Natural killer cell (primary cell): Measurements from ENCODE around the gene TTLL12. TPM values are rescaled to one million over a fixed set of nuclear protein-coding genes. Genes with fewer than 3 reads are reported as not detected.

Experiments
- ATAC-seq, 3 donors: fragments of 150-1000 bp in 2 of 3; fragments of 200-7000 bp in 1 of 3; cut with Tn5 transposase; 1 replicate in 1 of 3; 2 replicates in 2 of 3; pipeline ENCODE4 v1.10.0; 2021; ENCODE audit warnings: mild to moderate bottlenecking in 2 of 3, moderate library complexity in 2 of 3
- DNase-seq, 2 donors: peaks; one replicate each; pipeline versions ENCODE4 v3.0.0 to v3.0.0-alpha.2; 2013 to 2021; ENCODE audit warnings: mixed read lengths in 1 of 2
- H3K27ac ChIP-seq: one replicate; pipeline ENCODE4 v1.5.1; 2013; ENCODE audit warnings: mild to moderate bottlenecking, low read length
- H3K27me3 ChIP-seq: one replicate; pipeline ENCODE4 v1.6.1; 2013; ENCODE audit warnings: low read length; ENCODE audit not compliant: control insufficient read depth, insufficient read depth
- H3K36me3 ChIP-seq: one replicate; pipeline ENCODE4 v1.6.1; 2013; ENCODE audit warnings: low read length; ENCODE audit not compliant: control insufficient read depth, insufficient read depth
- H3K4me1 ChIP-seq: one replicate; pipeline ENCODE4 v1.6.1; 2013; ENCODE audit warnings: low read length; ENCODE audit not compliant: control insufficient read depth, insufficient read depth
- H3K4me3 ChIP-seq: one replicate; pipeline ENCODE4 v1.5.1; 2013; ENCODE audit warnings: low read length
- H3K9me3 ChIP-seq: one replicate; pipeline ENCODE4 v1.6.1; 2013; ENCODE audit warnings: low read length; ENCODE audit not compliant: control insufficient read depth, insufficient read depth
- H3K27ac Mint-ChIP-seq, 2 donors: one replicate each; pipeline ENCODE4 v1.8.0; 2022; ENCODE audit warnings: mild to moderate bottlenecking in 2 of 2, mixed read lengths in 2 of 2, moderate library complexity in 1 of 2
- H3K27me3 Mint-ChIP-seq, 2 donors: one replicate each; pipeline ENCODE4 v1.8.0; 2022; ENCODE audit warnings: low read depth in 2 of 2, mixed read lengths in 2 of 2
- H3K36me3 Mint-ChIP-seq: one replicate; pipeline ENCODE4 v1.8.0; 2022; ENCODE audit warnings: mixed read lengths
- H3K4me1 Mint-ChIP-seq, 2 donors: one replicate each; pipeline ENCODE4 v1.8.0; 2022; ENCODE audit warnings: mixed read lengths in 2 of 2
- H3K4me3 Mint-ChIP-seq: one replicate; pipeline ENCODE4 v1.8.0; 2022; ENCODE audit warnings: mild to moderate bottlenecking, moderate library complexity, mixed read lengths
- H3K9me3 Mint-ChIP-seq, 2 donors: one replicate each; pipeline ENCODE4 v1.8.0; 2022; ENCODE audit warnings: mixed read lengths in 2 of 2
- CTCF ChIP-seq: fragments of 200-600 bp; IDR thresholded peaks from one replicate; pipeline ENCODE4 v1.8.0; 2022; ENCODE audit warnings: antibody characterized with exemption
- WGBS: methylation state at CpG from one replicate; pipeline ENCODE4 v1.1.7; 2013; ENCODE audit warnings: missing lambda C conversion rate; ENCODE audit not compliant: insufficient coverage; 5-methylcytosine and 5-hydroxymethylcytosine counted together
- intact Hi-C: fragments of 100-400 bp; cut with micrococcal nuclease; formaldehyde crosslinking; loops from one replicate; pipeline ENCODE4 v1.14.2; 2022
- total RNA-seq, 4 donors: library from RNA; stranded (reverse); fragments of 120-200 nt in 1 of 4; gene quantifications; one replicate each; pipeline versions ENCODE4 v1.2.3 to v1.2.4, GENCODE V29; 2013 to 2022

TTLL12 gene
- total RNA-seq, 3 donors from 2014 or later (not counting 1 experiment from before 2014, with no cell fraction given), result 9.3 to 15.5 (median 13.7) TPM

DNA sequence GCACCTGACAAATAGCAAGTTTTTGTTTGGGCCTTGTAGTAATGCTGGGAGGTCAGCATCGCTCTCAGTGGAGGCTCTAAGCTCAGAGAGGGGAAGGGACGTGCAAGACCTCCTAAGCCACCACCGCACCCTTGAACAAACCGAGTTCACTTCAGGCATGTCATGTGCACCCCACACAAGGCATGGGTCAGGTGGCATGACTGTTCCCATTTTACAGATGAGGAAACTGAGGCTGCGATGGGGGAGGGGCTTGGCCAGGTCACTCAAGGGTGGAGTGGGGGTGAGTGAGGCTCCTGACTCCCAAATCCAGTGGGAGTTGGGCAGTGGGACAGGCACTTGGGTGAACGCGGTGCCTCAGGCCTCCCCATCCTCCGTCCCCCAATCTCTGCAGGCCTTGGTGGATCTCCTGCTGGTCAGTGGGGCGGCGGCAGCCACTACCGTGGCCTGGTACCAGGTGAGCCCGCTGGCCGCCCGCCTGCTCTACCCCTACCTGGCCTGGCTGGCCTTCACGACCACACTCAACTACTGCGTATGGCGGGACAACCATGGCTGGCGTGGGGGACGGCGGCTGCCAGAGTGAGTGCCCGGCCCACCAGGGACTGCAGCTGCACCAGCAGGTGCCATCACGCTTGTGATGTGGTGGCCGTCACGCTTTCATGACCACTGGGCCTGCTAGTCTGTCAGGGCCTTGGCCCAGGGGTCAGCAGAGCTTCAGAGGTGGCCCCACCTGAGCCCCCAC lies 24.4 kb downstream of the TTLL12 start:
- DNase-seq (no peak), ATAC-seq (no peak)
- intact Hi-C loops, result no loop called here
- no peaks in the 10 kb centered on the region for H3K27me3 ChIP-seq
- H3K4me3 Mint-ChIP-seq, result no peak overlapping the region
- no peak overlapping the region for H3K4me3 ChIP-seq
- no peak overlapping the region for H3K27ac ChIP-seq
- no peaks in the 10 kb centered on the region for H3K36me3 Mint-ChIP-seq
- peaks cover 10% of the 10 kb centered on the region for H3K4me1 ChIP-seq
- peaks cover 0 to 17% of the 10 kb centered on the region in 2 donors for H3K4me1 Mint-ChIP-seq
- TF ChIP-seq CTCF, result no peak
- peaks cover 5% of the 10 kb centered on the region for H3K36me3 ChIP-seq
- no peaks in the 10 kb centered on the region for H3K9me3 ChIP-seq
- H3K27me3 Mint-ChIP-seq, result no peaks in the 10 kb centered on the region
- WGBS, result 96% methylated on average over 24 of the region's 24 CpGs
- no peak overlapping the region for H3K27ac Mint-ChIP-seq
- no peaks in the 10 kb centered on the region for H3K9me3 Mint-ChIP-seq

GRCh38 chr22:43160497-43161126 lies 26.3 kb downstream of the TTLL12 start:
- H3K36me3 Mint-ChIP-seq, result no peaks in the 10 kb centered on the region
- peaks cover 18% of the 10 kb centered on the region for H3K4me1 ChIP-seq

GRCh38 chr22:43159484-43160178 lies 27.3 kb downstream of the TTLL12 start:
- no peaks in the 10 kb centered on the region for H3K27me3 Mint-ChIP-seq

More at GRCh38 chr22:43160497-43161126, 26.3 kb downstream of the TTLL12 start:
- no peak overlapping the region for H3K27ac Mint-ChIP-seq
- H3K4me3 ChIP-seq, result no peak overlapping the region
- no peak overlapping the region for H3K4me3 Mint-ChIP-seq
- H3K9me3 ChIP-seq, result no peaks in the 10 kb centered on the region
- ATAC-seq (no peak), DNase-seq (no peak)
- WGBS, result 98% methylated on average over 8 of the region's 8 CpGs
- H3K36me3 ChIP-seq, result peaks cover 2% of the 10 kb centered on the region
- intact Hi-C loops, result no loop called here
- H3K27me3 Mint-ChIP-seq, result no peaks in the 10 kb centered on the region
- no peaks in the 10 kb centered on the region for H3K9me3 Mint-ChIP-seq
- no peak overlapping the region for H3K27ac ChIP-seq
- TF ChIP-seq CTCF, result no peak
- H3K27me3 ChIP-seq, result no peaks in the 10 kb centered on the region
- peaks cover 0 to 17% of the 10 kb centered on the region in 2 donors for H3K4me1 Mint-ChIP-seq

More at GRCh38 chr22:43159484-43160178, 27.3 kb downstream of the TTLL12 start:
- Mint-ChIP-seq H3K4me1 (peaks cover 0 to 17% of the 10 kb centered on the region in 2 donors), H3K36me3 (no peaks in the 10 kb centered on the region), H3K9me3 (no peaks in the 10 kb centered on the region), H3K27ac (no peak overlapping the region), H3K4me3 (no peak overlapping the region)
- ATAC-seq (no peak), DNase-seq (no peak)
- intact Hi-C loops, result no loop called here
- Histone ChIP-seq H3K27ac (no peak overlapping the region), H3K36me3 (peaks cover 2% of the 10 kb centered on the region), H3K4me3 (no peak overlapping the region), H3K27me3 (no peaks in the 10 kb centered on the region), H3K4me1 (peaks cover 24% of the 10 kb centered on the region), H3K9me3 (no peaks in the 10 kb centered on the region)
- WGBS, result 90% methylated on average over 18 of the region's 18 CpGs
- no peak for TF ChIP-seq CTCF
